Right forelimb (tissue), 1 donor: ENCODE results near the gene BLVRB.
"Not testable (repeated sequence)": the region's sequence is repeated elsewhere in the genome, so short reads cannot be mapped to it uniquely, and the experiment has no call there.

Experiments used
- DNase-seq: peaks from one replicate; pipeline ENCODE4 v3.0.0-alpha.2; 2018

BLVRB gene

DNA sequence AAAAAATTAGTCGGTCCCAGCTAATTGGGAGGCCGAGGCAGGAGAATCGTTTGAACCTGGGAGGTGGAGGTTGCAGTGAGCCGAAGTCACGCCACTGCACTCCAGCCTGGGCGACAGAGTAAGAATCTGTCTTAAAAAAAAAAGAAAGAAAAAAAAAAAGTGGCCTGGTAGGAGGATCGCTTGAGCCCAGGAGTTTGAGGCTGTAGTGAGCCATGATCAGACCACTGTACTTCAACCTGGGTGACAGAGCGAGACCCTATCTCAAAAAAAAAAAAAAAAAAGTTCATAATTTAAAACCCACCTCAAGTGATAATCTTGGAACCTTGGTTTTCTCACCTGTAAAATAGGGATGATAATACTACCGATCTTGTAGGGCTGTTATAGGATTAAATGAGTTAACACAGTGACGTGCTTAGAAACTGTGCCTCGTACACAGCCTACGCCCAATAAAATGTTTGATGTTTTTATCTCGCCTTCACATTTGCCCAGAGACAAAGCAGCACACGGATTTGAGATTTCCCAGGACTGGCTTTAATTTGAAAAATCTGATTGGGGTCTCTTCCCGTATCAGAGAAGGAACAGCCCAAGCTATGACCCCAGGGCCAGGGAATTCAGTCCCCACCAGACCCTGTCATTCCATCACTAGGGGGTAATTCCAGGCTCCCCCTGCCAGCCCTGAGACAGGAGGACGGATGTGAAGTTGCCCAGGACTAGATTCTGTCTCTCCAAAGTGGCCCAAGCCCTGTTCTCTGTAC is 43.4 kb downstream of the BLVRB start:
- no peak for DNase-seq

DNA sequence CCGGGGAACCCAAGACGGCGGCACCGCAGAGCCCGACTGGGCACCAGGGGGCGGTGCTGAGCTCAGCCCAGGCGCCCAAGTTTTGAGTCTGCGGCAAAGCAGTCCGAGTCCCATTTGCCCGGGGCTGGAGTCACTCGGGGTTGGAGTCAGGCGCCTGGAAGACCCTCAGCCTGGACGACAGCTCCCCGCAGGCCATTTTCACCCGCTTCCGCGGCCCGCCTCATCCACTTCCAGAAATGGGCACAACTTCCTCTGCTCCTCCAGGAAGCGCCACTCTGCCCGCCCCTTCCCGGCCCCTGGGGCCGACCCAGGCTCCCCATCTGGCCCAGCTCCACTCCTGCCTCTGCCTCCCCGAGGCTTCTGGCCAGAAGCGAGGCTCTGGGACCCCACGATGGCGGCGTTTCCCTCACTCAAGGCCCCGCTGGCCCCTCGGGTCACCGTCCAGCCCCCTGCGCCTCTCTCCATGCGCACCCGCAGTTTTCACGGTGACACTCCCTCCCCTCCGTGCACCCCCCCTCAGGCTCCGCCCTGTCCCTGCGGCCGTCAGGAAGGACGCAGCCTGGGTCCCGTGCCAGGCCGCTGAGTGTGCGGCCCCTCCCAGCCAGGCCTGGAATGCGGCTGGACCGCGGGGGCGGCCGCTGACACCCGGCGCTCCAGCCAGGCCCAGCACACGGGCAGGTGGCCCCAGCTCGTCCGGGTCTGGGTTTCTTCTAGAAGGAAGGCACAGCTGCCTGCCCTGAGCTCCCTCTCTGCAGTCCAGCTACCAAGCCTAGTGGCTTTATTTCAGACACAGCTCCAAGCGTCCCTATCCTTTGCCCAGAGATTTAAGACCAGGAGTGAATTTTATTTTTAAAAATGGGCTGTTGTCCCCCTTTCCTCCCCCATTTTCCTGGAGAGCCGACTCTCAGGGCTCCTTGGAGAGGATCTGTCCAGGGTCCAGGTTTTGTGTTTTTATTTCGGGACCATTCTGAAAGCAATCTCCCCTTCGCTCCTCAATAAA is 44.5 kb downstream of the BLVRB start:
- peak; percentile 96 for DNase-seq

- DNase-seq: no peak
Measured at GRCh38 chr19:40420451-40420765, 45.1 kb downstream of the BLVRB start.

DNA sequence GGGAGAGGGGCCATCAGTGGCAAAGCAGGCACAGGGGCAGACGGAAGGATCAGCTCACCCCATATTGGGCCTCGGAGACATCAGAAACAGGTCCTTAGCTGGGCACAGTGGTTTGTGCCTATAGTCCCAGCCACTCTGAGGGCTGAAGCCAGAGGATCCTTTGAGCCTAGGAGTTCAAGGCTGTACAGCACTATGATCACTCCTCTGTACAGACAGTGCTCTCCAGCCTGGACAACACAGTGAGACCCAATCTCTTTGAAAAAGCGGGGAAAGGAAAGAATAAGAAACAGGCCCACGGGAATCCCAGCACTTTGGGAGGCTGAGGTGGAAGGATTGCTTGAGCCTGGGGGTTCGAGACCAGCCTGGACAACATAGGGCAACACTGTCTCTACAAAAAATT is 45.8 kb downstream of the BLVRB start:
- DNase-seq: no peak

- DNase-seq: no peak
Measured at GRCh38 chr19:40419066-40419612, 46.4 kb downstream of the BLVRB start.

DNA sequence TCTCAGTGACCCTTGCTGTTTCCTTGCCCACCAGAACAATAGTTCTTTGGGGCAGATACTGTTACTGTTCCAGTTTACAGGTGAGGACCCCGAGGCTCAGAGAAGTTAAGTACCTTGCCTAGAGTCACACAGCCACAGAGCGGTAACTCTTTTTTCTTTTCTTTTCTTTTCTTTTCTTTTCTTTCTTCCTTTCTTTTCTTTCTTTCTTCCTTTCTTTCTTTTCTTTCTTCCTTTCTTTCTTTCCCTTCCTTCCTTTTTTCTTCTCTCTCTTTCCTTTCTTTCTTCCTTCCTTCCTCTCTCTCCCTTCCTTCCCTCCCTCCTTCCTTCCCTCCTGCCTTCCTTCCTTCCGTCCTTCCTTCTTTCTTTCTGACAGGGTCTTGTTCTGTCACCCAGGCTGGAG is 47.5 kb downstream of the BLVRB start:
- no peak for DNase-seq

DNA sequence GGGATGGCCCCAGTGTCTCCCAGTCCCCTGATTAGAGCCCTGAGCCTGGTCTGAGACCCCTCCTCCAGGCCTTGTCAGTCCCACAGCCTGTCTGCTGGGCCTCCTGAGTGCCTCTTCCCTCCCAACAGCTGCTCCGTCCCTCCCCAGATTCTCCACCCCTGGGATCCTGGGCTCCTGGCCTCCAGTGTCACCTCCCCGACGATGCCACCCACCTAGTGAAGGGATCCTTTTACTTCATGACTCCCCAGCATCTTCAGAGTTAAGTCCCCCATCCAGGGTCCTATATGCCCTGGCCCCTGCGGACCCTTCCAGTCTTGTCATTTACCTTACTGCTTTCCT is 47.9 kb downstream of the BLVRB start:
- no peak for DNase-seq

GRCh38 chr19:40416918-40417642 is 48.5 kb downstream of the BLVRB start:
- peak; percentile 65 for DNase-seq

DNA sequence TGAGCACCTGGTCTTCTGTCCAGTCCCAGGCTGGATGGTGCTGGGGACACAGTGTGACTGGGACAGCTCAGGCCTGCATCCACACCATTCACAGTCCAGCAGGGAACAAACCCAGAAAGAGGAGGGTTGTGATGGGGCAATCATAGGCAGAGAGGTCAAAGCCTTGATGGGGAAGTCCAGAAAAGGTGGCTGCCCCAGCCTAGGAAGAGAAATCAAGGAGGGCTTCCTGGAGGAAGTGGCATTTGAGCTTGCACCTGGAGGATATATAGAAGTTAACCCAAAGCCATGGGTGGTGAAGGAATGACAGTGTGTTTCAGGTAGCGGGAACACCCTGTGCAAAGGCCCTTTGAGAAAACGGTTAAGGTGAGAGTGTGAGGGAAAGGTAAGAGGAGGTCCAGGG is 49.8 kb downstream of the BLVRB start:
- no peak for DNase-seq

DNA sequence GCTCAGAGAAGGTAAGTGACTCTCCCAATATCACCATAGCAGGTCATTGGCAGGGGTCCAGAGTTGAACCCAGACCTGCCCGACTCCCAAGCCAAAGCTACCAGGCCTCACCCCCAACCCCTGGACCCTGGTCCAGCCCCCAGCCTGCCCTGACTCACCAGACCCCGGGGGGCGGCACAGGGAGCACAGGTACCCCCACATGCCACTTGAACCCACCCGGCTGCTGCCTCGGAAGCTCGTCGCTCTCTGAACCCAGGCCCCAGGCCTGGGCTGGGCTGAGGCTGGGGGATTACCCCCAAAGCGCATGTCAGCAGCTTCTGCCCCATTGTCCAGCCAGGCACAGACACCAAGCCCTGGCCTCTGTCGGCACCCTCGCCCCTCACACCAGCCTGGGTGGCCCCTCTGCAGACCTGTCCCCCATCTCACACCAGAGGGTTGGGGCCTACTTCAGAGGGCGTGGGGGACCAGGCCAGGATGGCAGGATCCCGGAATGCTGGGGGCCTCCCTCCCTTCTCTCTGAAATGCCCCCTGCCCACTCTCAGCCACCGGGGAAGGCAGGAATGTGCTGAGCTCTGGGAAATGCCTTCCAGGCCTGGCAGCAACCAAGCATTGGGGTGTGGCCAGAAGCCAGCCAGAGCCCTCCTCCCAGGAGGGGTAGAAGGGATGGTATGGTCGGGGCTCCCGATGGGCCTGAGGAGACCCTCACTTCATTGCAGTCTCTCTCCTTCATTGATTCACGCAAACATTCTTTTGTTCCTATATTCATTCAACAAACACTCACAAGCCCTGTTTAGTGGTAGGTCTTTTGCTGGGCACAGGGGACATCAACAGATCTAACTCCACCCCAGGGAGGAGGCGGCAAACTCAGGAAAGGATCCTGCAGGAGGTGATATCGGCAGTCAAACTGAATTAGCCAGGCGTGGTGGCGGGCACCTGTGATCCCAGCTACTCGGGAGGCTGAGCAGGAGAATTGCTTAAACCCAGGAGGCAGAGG is 50.7 kb downstream of the BLVRB start:
- no peak for DNase-seq

DNA sequence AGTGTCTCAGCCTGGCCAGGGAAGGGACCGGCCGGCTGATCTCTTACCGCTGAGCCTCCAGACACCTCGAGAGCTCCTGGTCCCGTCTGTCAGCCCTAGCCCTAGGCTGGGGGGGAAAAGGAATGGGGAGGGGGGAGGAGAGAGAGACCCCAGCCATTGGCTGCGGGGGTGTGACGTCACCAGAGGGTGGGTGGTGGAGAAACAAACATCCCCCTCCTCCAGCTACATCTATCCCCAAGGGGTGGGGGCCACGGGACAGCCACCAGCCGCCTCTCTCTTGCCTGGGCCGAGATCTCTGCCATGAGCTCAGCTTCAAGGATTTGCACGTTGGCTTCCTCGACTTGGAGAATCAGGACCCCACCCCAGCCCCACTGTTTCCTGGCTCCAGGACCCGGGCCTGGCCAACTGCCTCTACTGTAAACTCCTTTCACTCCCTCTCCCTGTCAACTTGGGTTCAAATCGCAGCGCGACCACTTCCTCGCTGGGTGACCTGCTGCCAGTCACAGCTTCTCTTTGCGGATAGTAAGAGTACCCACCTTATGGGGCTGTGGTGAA is 52.2 kb downstream of the BLVRB start, which contains the start of gene PRX:
Gene PRX, minus strand, starts transcription at position 88 of the 555 bp plus-strand sequence. CDS start 5,446 bp downstream, outside the sequence.
- peak; percentile 75 for DNase-seq

DNA sequence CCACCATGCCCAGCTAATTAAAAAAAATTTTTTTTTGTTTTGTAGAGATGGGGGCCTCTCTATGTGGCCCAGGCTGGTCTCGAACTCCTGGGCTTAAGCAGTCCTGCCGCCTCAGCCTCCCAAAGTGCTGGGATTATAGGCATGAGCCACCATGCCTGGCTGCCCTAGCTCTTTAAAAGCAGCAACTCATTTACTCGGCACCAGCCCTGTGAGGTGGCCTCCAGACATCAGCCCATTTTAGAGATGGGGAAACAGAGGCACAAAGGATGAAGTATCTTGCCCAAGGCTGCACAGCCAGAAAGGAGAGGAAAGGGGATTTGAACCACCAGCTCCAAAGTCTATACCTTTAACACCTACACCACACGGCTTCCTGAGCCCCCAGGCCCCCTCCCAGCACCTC is 52.7 kb downstream of the BLVRB start:
- no peak for DNase-seq

DNA sequence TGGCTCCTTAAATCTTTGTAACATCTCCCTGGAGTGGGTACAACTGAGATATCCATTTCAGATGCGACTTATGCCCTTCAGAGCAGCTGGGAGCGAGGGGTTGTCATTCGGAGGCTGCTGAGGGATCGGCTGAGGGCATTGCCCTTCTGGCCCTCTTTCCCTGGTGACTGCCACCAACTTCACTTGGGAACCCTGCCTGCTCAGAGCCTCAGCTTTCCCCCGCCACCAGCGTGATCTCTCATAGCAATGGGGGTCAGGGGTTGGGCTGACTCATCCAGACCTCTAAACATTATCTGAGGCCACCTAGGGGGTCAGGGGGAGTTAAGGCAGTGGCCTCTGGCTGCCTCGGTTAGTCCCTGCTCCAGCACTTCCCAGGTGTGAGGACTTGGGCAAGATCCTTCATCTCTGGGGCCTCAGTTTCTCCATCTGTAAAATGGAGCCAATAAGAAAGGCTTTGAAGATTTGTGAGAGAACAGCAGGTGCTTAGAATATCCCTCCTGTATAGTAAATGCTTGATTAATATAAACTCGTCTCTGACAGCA is 53.5 kb downstream of the BLVRB start:
- DNase-seq: no peak

- DNase-seq: no peak
Measured at GRCh38 chr19:40411125-40411842, 54.3 kb downstream of the BLVRB start.

- no peak for DNase-seq
Measured at GRCh38 chr19:40410030-40410389, 55.5 kb downstream of the BLVRB start.

- not testable (repeated sequence) for DNase-seq
Measured at GRCh38 chr19:40408598-40408925, 57.0 kb downstream of the BLVRB start.

DNA sequence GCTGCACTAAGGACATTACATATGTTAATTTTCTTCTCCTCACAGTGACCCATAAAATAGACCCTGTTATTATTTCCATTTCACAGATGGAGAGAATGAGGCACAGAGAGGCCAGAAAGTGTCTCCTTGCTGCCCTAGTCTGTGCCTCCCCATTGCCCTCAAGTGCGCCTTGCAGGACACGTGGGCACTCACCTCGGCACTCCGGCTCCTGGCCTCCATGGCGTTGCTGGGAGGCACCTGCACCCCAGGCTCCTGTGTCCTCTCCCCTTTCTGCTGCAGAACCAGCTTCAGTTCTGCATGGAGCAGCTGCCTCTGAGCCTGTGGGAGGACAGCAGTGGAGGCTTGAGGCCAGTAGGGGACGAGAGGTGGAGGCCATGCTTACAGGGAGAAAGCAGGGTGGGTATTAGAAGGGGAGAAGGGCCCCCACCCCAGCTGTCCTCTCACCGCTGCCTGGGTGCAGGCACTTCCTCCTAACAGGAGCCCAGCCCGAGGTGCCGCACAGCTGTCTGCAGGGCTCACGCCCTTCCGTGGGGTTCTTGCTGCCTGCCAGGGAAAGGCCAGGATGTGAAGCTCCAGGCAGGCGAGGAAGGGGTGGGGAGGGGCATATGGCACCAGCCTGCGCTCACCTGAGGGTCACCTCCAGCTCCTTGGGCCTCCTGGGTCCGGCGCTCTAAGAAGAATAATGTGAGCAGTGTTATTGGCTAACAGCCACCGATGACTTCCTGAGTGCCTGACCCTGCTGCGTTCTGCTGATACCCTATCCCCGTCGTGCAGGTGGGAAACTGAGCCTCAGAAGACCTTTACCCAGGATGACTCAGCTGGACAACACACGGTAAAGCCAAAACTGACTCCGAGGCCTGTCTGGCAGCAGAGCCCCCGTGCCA is 57.6 kb downstream of the BLVRB start:
- no peak for DNase-seq

- DNase-seq: peak; percentile 96
Measured at GRCh38 chr19:40403262-40403984, 62.1 kb downstream of the BLVRB start.

GRCh38 chr19:40400559-40400958 is 65.0 kb downstream of the BLVRB start:
- no peak for DNase-seq
